GM10266 (cell line): ENCODE results near the gene SCYL3.
A peak's percentile ranks its signal among the peaks of the same experiment; 100 is the strongest.

Experiments used
- DNase-seq: peaks from one replicate; pipeline ENCODE4 v3.0.0; 2012; ENCODE audit errors: extremely low spot score
- CTCF ChIP-seq: IDR thresholded peaks from 2 replicates; pipeline ENCODE4 v1.5.1; 2012; ENCODE audit warnings: mild to moderate bottlenecking, low read depth; ENCODE audit not compliant: control insufficient read depth, insufficient read depth; ENCODE audit errors: missing control alignments

SCYL3 gene

GRCh38 chr1:169896013-169896412 is 2.3 kb upstream of the SCYL3 start:
- TF ChIP-seq CTCF: no peak
- DNase-seq: peak; percentile 27

- no peak for DNase-seq
- no peak for TF ChIP-seq CTCF
Observed at GRCh38 chr1:169894424-169895145, 889 bp upstream of the SCYL3 start.

- peak; percentile 40 for DNase-seq
Observed at GRCh38 chr1:169892927-169893644, 610 bp downstream of the SCYL3 start.

GRCh38 chr1:169892176-169892926 is 1.3 kb downstream of the SCYL3 start:
- no peak for TF ChIP-seq CTCF
- no peak for DNase-seq

More at GRCh38 chr1:169892927-169893644, 610 bp downstream of the SCYL3 start:
- no peak for TF ChIP-seq CTCF

- no peak for DNase-seq
- TF ChIP-seq CTCF: no peak
Observed at GRCh38 chr1:169891539-169891885, 2.2 kb downstream of the SCYL3 start.

- peak; percentile 54 for DNase-seq
- no peak for TF ChIP-seq CTCF
Observed at GRCh38 chr1:169890761-169891538, 2.7 kb downstream of the SCYL3 start.

GRCh38 chr1:169889871-169890270 is 3.8 kb downstream of the SCYL3 start:
- DNase-seq: no peak
- TF ChIP-seq CTCF: no peak
